ENCODE data around the gene SH3BP4. TPM values are rescaled to one million over a fixed set of nuclear protein-coding genes. Genes with fewer than 3 reads are reported as not detected.

SH3BP4 gene
- polyA plus RNA-seq, 2 of the 4 experiments (the other 2 are of a cell fraction): 22.6 to 35.7 TPM

GRCh38 chr2:235005603-235006259, 53.9 kb downstream of the SH3BP4 start:
- H3K9me3 ChIP-seq: no peaks in the 10 kb centered on the region
- DNase-seq (ENCODE audit: low read depth in 1 of 2, low spot score in 1 of 2): no peak
- FAIRE-seq: no peak
- ChIA-PET POLR2A (no interaction called here), CTCF (interaction anchor here (1.4 kb wide), 1 partner anchor 9 kb away, joined by 4 read pairs; no protein-coding TSS in a partner anchor)
- TF ChIP-seq PHF8 (IDR thresholded peaks at IDR 0.05; ENCODE audit: borderline replicate concordance, low read depth) (no peak), REST (IDR thresholded peaks at IDR 0.05) (no peak), FOXS1 (CRISPR knock-in tag; IDR thresholded peaks at IDR 0.05) (no peak), RNF2 (IDR thresholded peaks at IDR 0.05; ENCODE audit: borderline replicate concordance, low read depth) (no peak), CEBPB (IDR thresholded peaks at IDR 0.05) (no peak)
- peak in 1 of 2 experiments; percentile 56; a peak in 3 of 6 replicates for ATAC-seq
- no peak overlapping the region for H3K4me2 ChIP-seq
- 87% methylated on average over 13 of the region's 20 CpGs for WGBS (ENCODE audit: missing lambda C conversion rate)
- peaks cover 34% of the 10 kb centered on the region for H3K4me1 ChIP-seq
- H3K27ac ChIP-seq: peak overlapping the region in 1 of 2 experiments; percentile 73; a peak in 4 of 6 replicates
- H3K4me3 ChIP-seq: no peak overlapping the region

GRCh38 chr2:235006461-235006860, 54.6 kb downstream of the SH3BP4 start:
- peaks cover 26% of the 10 kb centered on the region for H3K4me1 ChIP-seq
- peak overlapping the region in 1 of 2 experiments; percentile 73; a peak in 1 of 6 replicates for H3K27ac ChIP-seq
- POLR2A ChIA-PET: no interaction called here

GRCh38 chr2:235006986-235007385, 55.2 kb downstream of the SH3BP4 start:
- TF ChIP-seq ZSCAN20 (CRISPR knock-in tag; IDR thresholded peaks at IDR 0.05): no peak
- no peak for TF ChIP-seq EHMT2 (IDR thresholded peaks at IDR 0.05; ENCODE audit: low read depth)
- TF ChIP-seq CHD2 (IDR thresholded peaks at IDR 0.05; ENCODE audit: low read length, partially characterized antibody): no peak
- TF ChIP-seq FOXS1 (CRISPR knock-in tag; IDR thresholded peaks at IDR 0.05): no peak
- no peak for TF ChIP-seq REST (IDR thresholded peaks at IDR 0.05)
- TF ChIP-seq HOXB13 (CRISPR knock-in tag; IDR thresholded peaks at IDR 0.05; ENCODE audit: low read depth): no peak
- no peak for TF ChIP-seq RAD21 (conservative IDR thresholded peaks at IDR 0.05 in 1 of 2, IDR thresholded peaks at IDR 0.05 in 1 of 2)
- TF ChIP-seq SMC3 (IDR thresholded peaks at IDR 0.05): no peak
- no peak for TF ChIP-seq KDM5A (IDR thresholded peaks at IDR 0.05)
- TF ChIP-seq RCOR1 (IDR thresholded peaks at IDR 0.05; ENCODE audit: low read depth, low read length): no peak
- Histone ChIP-seq H3K4me1 (peaks cover 21% of the 10 kb centered on the region), H3K9me3 (no peaks in the 10 kb centered on the region), H3K27ac (no peak overlapping the region; a peak in 1 of 6 replicates), H3K4me3 (no peak overlapping the region), H3K4me2 (no peak overlapping the region)
- ChIA-PET POLR2A (no interaction called here), CTCF (interaction anchor here (0.8 kb wide), 1 partner anchor 77 kb away, joined by 4 read pairs; no protein-coding TSS in a partner anchor)
- DNase-seq (ENCODE audit: low read depth in 1 of 2, low spot score in 1 of 2) (no peak), ATAC-seq (no peak), FAIRE-seq (no peak)
- 97% methylated on average over 5 of the region's 6 CpGs for WGBS (ENCODE audit: missing lambda C conversion rate)

More at GRCh38 chr2:235006461-235006860, 54.6 kb downstream of the SH3BP4 start:
- 91% methylated on average over 9 of the region's 10 CpGs for WGBS (ENCODE audit: missing lambda C conversion rate)
- TF ChIP-seq EP300 (IDR thresholded peaks at IDR 0.05) (no peak), RFX5 (IDR thresholded peaks at IDR 0.05) (no peak), HES2 (IDR thresholded peaks at IDR 0.05) (no peak), HOXB13 (CRISPR knock-in tag; IDR thresholded peaks at IDR 0.05; ENCODE audit: low read depth) (no peak), TP53 (CRISPR knock-in tag; IDR thresholded peaks at IDR 0.05) (no peak), RAD21 (conservative IDR thresholded peaks at IDR 0.05 in 1 of 2, IDR thresholded peaks at IDR 0.05 in 1 of 2) (no peak)
- TF ChIP-seq, protein P1, sequence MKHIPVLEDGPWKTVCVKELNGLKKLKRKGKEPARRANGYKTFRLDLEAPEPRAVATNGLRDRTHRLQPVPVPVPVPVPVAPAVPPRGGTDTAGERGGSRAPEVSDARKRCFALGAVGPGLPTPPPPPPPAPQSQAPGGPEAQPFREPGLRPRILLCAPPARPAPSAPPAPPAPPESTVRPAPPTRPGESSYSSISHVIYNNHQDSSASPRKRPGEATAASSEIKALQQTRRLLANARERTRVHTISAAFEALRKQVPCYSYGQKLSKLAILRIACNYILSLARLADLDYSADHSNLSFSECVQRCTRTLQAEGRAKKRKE (CRISPR knock-in tag; IDR thresholded peaks at IDR 0.05; ENCODE audit: low read depth): no peak
- ATAC-seq: no peak
- no peak overlapping the region for H3K4me3 ChIP-seq
- no peaks in the 10 kb centered on the region for H3K9me3 ChIP-seq
- DNase-seq (ENCODE audit: low read depth in 1 of 2, low spot score in 1 of 2): no peak
- no peak for FAIRE-seq
- H3K4me2 ChIP-seq: no peak overlapping the region
- CTCF ChIA-PET: interaction anchor here (0.6 to 0.8 kb wide), 2 partner anchors 78 to 148 kb away, joined by 4 read pairs; no protein-coding TSS in a partner anchor

Data from A549 (cell line).